SU-DHL-6 (cell line): ENCODE results near the gene FADS1.

Experiments used
- EZH2phosphoT487 ChIP-seq: fragments of 200-600 bp; sonication (generic), shearing (Covaris generic); conservative IDR thresholded peaks from 2 replicates; pipeline ENCODE4 v1.6.1; 2018; ENCODE audit warnings: mild to moderate bottlenecking, antibody characterized with exemption, low read length, moderate library complexity, mixed read lengths
- TF ChIP-seq, protein P1 (sequence below): fragments of 200-600 bp; sonication (generic); IDR thresholded peaks from one replicate; pipeline ENCODE4 v1.5.1; 2017; ENCODE audit warnings: antibody characterized with exemption, mild to moderate bottlenecking, low read length, moderate library complexity; ENCODE audit not compliant: insufficient read depth, poor library complexity, severe bottlenecking

DNA sequence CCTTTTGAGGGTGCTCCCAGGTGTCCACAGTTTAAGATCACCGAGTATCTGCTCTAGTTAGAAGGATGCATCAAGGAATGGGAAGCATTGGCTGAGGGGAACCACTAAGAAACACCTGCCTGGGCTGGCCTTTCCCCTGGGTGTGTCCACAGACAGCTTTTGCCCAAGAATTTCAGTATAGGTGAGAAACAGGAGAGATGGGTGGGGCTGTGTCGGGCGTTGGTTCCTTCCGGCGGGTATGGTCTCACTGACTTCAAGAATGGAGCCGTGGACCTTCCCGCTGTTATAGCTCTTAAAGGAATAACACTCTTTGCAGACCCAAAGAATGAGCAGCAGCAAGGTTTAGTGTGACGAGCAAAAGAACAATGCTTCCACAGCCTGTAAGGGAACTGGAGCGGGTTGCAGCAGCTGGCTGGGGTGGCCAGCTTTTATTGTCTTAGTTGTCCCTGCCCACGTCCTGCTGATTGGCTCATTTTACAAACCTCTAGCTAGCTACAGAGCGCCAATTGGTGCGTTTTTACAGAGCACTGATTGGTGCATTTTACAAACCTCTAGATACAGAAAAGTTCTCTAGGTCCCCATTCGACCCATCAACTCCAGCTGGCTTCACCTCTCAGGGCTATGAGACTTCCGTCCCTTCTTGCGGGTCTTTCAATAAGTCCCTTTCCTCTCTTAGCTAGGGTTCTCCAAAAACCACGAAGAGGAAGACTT, 2.4 kb downstream of the FADS1 start:
- TF ChIP-seq, protein P1, sequence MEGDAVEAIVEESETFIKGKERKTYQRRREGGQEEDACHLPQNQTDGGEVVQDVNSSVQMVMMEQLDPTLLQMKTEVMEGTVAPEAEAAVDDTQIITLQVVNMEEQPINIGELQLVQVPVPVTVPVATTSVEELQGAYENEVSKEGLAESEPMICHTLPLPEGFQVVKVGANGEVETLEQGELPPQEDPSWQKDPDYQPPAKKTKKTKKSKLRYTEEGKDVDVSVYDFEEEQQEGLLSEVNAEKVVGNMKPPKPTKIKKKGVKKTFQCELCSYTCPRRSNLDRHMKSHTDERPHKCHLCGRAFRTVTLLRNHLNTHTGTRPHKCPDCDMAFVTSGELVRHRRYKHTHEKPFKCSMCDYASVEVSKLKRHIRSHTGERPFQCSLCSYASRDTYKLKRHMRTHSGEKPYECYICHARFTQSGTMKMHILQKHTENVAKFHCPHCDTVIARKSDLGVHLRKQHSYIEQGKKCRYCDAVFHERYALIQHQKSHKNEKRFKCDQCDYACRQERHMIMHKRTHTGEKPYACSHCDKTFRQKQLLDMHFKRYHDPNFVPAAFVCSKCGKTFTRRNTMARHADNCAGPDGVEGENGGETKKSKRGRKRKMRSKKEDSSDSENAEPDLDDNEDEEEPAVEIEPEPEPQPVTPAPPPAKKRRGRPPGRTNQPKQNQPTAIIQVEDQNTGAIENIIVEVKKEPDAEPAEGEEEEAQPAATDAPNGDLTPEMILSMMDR: no peak
- TF ChIP-seq EZH2phosphoT487: no peak
